Measurements from ENCODE around the gene B3GNT3. TPM values are rescaled to one million over a fixed set of nuclear protein-coding genes. Genes with fewer than 3 reads are reported as not detected.

B3GNT3 gene
- total and polyA plus RNA-seq, 2 of the 13 experiments (the other 11 are each of a cell fraction or from before 2014, with no cell fraction given) = 0.86 to 4.0 TPM

GRCh38 chr19:17837972-17838371 lies 43.0 kb downstream of the B3GNT3 start:
- intact Hi-C loops (cut with micrococcal nuclease; ENCODE audit: unreplicated experiment) = no loop called here
- Histone ChIP-seq H4K20me1 (ENCODE audit: insufficient read depth, low read length) (no peaks in the 10 kb centered on the region), H3K27me3 (ENCODE audit: control insufficient read depth in 1 of 2, insufficient read depth in 2 of 2, low read length in 2 of 2) (no peaks in the 10 kb centered on the region; a peak in 1 of 5 replicates), H2AFZ (ENCODE audit: low read length) (no peak overlapping the region), H3K9ac (ENCODE audit: insufficient read depth, low read depth, low read length) (no peak overlapping the region), H3K79me2 (ENCODE audit: insufficient read depth, low read length) (no peaks in the 10 kb centered on the region), H3K4me2 (ENCODE audit: low read depth, low read length) (no peak overlapping the region), H3K36me3 (replicated peaks in 1 of 2; ENCODE audit: control insufficient read depth in 1 of 2, insufficient read depth in 2 of 2, low read length in 2 of 2) (peaks cover 4 to 6% of the 10 kb centered on the region in 2 experiments; a peak in 2 of 5 replicates), H3K4me1 (ENCODE audit: insufficient read depth, low read length) (no peaks in the 10 kb centered on the region), H3K9me3 (ENCODE audit: low read length) (no peaks in the 10 kb centered on the region), H3K27ac (ENCODE audit: extremely low read length, insufficient read depth, low read length) (no peak overlapping the region), H3K4me3 (replicated peaks in 1 of 3; ENCODE audit: insufficient read depth in 1 of 3, low read depth in 2 of 3, low read length in 3 of 3) (no peak overlapping the region)
- no peak for TF ChIP-seq ZHX1 (CRISPR knock-in tag; IDR thresholded peaks at IDR 0.05; ENCODE audit: low read depth)
- no peak for TF ChIP-seq RERE (CRISPR knock-in tag; IDR thresholded peaks at IDR 0.05; ENCODE audit: low read depth)
- TF ChIP-seq ZNF629 (CRISPR knock-in tag; conservative IDR thresholded peaks at IDR 0.05) = peak; percentile 80
- no peak for ATAC-seq
- BruUV-seq (replicated peaks) = no TSS peak
- DNase-seq (ENCODE audit: low spot score) = no peak
- no peak for FAIRE-seq
- ChIA-PET POLR2A (no interaction called here), CTCF (ENCODE audit: low intra/inter-chr PET ratio, low total read pairs) (no interaction called here)
- WGBS (ENCODE audit: low lambda C conversion rate) = 94% methylated on average over 7 of the region's 7 CpGs
- in situ Hi-C loops (cut with HindIII; ENCODE audit: extremely low pct_ligation_motif_present, low pct_unique_long_range_greater_than_20kb) = no loop called here

All from HepG2 (cell line).